Stimulated activated CD8-positive, alpha-beta memory T cell treated with anti-CD3 and anti-CD28 coated beads, Interleukin-15, amount 100 ng/mL, for 4 hours (primary cell): ENCODE results near the gene B3GLCT.
A peak's percentile ranks its signal among the peaks of the same experiment; 100 is the strongest.
"Not testable (repeated sequence)": the region's sequence is repeated elsewhere in the genome, so short reads cannot be mapped to it uniquely, and the experiment has no call there.

Experiments used
- DNase-seq, 2 donors: peaks; one replicate each; pipeline ENCODE4 v3.0.0-alpha.2; 2020; ENCODE audit warnings: low read depth in 2 of 2

The B3GLCT gene

GRCh38 chr13:31199849-31200636 lies at the start of gene B3GLCT:
Gene B3GLCT (plus strand): TSS chr13:31199975. CDS start chr13:31200085, 110 bp downstream.
- peak; percentile 55 to 68 for DNase-seq

DNA sequence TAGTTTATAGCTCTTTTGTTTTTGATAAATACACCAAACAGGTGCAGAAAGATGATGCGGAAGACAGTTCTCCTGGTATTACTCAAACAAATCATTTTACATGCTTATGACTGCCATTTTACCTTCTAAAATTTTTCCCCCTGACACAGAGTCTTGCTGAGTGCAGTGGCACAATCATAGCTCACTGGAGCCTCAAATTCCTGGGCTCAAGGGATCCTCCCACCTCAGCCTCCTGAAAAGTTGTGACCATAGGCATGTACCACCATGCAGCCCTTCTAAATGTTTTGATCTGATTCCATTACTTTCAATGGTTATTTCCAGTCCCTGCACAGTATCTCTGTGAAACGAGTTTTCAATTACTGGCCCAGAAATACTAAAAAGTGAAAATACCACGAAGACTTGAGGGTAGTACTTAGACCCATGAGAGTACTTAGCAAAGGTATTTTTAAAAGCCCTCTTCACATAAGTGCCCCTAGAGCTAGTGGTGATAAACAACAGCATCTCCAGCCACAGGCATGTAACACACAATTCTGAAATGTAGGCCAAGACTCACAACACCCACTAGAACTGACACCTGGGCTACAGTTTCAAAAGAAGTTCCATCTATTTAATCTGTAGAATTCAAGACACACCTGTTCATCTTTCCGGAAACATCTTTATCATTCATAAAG lies 49.3 kb upstream of the B3GLCT start:
- no peak for DNase-seq

DNA sequence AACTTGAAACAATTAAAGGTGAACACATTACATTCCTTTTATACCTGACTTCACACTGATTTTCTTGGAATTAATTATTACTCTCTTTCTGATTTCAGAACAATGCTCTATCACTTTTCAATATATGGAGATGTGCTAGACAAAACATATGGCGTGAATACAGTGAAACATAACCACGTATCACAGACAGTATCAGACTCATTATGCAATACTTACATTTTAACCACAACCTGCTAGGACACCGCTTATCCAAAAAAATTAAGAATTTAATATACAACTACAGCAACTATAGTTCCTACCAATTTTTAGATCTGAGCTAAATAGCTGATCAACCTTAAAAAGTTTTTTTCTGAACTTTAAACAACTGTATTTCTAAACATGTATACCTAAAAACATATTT lies 47.9 kb upstream of the B3GLCT start:
- DNase-seq: no peak

DNA sequence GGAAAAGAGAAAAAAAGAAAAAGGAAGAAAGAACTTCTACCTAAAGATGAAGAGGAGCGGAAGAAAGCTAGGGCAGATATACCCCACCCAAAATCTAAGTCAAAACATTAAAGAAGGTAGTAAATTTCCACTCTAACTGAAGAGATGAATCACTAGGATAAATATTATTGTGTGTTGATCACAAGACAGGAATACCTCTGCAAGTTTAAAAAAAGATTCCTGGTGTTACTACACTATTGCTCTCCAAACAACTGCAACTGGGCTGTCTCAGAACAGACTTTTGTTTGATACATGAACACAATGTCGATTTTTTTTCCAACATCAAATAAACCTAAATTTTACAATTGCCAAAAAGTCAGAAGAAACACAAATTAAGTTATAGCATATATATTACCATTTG lies 44.8 kb upstream of the B3GLCT start:
- no peak for DNase-seq

DNA sequence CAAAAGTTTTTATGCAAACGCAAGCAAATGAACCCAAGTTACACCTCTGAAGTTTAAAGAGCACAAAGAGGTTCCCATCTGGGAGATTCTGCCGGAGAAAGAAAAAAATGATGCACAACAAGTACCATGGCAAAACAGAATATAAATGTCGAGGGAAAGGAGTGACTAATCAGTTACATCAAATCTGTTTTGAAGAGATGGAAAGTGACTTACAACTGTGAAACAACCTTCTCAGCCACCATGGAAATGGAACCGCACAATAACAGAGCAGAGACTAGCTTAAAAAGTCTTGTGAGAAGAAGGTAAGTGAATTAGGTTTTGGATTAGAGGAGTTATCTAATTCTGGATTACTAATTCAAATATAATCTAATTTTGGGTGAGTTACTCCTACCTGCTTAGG lies 40.5 kb upstream of the B3GLCT start:
- DNase-seq: no peak

DNA sequence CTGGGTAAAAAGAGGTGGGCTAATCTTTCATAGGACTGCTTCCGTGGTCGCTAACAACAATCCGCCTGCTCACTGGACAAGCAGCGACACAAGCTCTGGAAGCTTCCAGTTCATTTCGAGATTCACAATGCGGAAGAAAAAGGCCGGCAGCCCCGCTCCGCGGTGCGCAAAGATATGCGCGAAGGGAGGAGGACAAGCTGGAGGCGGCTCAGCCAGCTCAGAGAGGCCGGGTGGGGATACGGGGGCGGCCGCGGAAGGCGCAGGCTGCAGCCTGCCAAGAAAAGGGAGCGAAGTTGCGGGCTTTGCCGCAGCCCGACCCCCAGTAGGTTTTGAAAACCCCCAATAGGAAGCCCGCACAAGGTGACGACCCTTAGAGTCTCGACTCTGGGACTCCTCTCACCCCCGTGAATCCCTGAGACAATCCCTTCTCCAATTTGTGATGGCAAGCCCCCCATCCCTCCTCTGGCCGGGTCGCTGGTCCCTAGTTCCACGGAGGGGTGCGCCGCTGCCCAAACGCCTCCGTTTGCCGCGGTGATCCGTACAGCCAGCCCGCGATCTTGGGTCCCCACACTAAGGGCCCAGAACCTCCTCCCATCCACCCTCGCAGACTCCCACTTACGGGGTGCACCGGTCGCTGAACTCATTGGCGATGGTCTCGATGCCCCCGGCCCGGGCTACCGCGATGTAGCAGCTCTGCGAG lies 38.8 kb upstream of the B3GLCT start:
- DNase-seq: peak; percentile 47 to 51

DNA sequence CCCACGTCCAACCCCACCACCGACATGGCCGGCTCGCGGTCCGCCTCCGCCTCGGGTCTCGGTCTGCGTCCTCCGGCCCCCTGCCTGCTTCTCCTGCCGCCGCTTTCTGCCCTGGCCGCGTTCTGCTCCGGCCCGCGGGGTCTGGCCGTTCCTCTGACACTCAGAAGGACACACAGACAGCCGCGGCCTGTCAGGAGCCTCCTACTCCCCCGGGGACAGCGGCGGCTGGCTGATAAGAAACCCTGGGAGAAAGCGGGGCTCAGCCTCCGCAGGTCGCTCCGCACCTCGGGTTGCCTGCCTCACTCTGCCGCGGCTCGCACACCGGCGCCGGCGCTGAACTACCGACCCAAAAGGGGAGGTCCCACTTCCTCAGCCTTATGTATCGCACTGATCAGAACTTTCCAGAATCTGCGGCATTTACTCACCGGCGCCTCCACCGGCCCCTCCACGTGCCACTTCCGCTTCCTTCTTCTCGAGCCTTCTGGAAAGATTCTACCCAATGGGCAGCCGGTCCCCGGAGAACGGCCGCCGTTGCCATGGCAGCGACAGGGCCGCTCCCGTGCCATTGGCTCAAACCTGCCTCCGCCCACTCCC lies 38.1 kb upstream of the B3GLCT start, which contains the start of gene HSPH1:
Gene HSPH1, minus strand, starts transcription at position 348 of the 594 bp plus-strand sequence. Its CDS starts 322 bp downstream, at position 26.
- peak; percentile 98 to 99 for DNase-seq

DNA sequence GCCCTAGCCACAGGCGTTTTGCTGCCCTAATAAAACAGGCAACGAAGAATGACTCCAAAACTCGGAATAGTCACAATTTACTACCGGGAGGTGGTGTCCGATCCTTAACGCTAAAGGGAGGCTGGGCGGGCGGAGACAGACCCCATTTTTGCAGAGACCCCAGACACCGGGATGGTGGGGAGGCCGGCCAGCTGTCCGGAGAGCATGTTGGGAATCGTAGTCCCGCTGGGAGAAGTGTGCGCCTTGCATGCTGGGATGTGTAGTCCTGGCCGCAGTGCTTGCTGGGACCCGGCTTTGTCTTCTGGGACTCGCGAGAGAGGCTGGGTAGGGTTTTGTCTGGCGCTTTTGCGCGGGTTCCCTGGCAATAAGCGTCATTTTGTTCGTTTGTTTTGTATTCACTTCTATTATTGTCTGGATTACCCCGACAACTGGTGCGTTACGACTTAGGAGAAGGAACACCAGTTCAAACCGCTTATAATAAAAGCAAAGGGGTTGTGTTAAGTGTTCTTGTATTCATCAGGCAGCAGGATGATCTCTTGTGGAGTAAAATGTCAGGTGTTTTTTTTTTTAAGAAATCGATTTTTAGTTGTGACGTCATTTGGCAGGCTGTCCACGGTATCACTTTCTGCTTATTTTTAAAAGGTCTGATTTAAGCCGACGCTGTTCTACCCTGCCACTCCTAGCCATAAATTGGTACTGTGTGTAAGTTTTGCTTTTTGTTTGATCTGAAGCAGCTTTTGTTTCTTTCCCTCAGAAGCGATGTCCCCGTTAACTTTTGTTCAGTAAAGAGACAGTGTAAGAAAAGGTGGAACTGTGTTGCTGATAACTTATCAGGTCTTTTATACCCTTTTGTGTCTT lies 37.4 kb upstream of the B3GLCT start:
- DNase-seq: peak; percentile 91 to 95

DNA sequence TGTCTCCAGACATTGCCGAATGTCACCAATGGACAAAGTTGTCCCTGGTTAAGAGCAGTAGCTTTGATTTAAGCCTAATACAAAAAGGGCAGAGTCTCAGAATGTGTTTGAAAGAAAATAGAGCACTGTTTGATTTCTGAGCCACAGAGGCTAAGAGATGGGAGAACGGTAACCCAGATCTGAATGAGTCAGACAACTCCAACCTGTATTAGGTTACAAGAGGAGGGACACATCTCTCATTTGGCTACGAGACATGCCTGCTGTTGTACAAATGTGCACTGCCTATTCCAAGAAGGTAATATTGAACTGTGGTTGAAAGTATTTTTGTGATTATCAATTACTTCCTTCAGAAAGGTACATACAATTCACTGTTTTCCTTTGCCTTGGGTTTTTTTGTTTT lies 33.2 kb upstream of the B3GLCT start:
- no peak for DNase-seq

DNA sequence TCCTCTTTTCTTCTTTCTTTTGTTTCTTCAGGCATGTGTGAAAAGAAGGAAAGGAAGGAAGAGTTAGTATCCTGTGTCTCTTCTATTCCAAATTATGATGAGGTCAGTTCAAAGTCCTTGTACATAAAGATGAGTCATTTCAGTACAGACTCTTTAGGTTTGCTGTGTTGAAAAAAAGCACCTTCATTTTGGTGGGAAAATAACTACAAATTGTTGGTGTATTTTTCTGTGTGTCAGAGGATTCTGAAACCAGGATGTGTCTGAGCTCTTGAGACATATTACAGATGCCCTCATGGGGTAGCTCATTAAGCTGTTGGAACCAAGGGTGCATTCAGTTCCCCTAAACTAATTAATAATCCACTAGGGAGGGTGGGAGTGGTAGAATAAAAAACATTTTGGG lies 32.3 kb upstream of the B3GLCT start:
- DNase-seq: no peak

- DNase-seq: no peak
Observed at GRCh38 chr13:31168166-31168565, 31.6 kb upstream of the B3GLCT start.

GRCh38 chr13:31168736-31169135 lies 31.0 kb upstream of the B3GLCT start:
- no peak for DNase-seq

DNA sequence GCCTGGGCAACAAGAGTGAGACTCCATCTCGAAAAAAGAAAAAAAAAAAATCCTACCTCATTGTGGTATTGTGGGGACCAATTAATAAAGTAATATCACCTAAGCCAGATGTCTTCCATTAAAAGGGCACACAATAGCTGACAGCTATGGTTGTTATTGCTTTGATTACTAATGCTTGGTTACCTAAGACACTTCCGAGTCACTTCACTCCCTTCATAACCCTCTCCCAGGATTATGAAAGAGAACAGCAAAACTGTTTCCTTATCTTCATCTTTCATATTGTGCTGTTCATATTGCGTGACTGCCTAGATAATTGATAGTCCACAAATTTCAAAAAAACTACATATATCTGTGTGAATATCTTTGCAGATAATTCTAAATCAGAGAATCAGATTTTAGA lies 27.8 kb upstream of the B3GLCT start:
- no peak for DNase-seq

DNA sequence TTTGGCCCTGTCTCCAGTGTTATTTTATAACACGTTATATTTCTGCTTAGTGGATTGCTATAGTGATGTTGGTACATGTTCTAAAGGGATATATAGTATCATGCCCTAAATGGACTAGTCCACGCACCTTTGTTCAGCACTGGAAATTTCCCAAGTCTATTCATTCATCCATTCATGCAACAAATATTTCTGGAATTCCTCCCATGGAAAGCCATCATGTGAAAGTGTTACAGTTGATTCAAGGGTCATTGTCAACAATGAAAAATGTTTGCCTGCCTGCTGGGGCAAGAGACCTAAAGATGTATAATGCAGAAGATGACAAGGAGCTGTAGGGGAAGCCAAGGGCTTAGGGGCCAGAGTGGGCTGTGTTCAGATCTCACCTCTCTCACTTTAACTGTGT lies 27.2 kb upstream of the B3GLCT start:
- no peak for DNase-seq

GRCh38 chr13:31174018-31174417 lies 25.8 kb upstream of the B3GLCT start:
- no peak for DNase-seq

DNA sequence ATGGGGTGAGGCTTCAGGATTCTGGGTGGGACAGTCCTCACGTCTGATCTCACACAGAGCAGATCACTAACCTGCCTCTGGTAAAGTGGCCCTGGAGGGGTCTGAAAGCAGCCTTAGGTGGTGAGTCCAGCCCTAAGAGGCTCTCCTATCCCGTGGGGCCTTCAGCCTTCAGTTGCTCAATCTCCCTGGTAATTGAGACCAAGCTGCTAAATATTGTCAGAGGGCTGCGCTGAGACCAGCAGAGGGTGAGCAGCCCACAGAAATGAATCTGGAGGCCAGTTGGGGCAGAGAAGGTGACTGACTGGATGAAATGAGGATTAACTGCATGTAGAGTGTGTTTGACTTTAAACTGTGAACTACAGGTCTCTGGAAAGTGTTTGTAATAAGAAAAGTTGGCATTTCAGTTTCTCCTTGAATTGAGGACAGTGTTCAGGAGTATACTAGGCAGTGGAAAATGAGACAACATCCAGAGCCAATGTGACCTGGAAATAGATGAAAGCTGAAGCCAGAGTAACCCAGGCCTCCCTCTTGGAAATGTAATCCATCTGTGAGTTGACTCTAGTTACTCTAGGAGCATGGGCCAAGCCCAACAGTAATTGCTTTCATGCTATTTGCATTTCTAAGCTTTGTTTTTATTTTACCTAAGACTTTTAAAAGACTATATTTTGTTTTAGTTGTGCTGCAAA lies 23.8 kb upstream of the B3GLCT start:
- no peak for DNase-seq

- DNase-seq: not testable (repeated sequence)
Observed at GRCh38 chr13:31177813-31178495, 21.8 kb upstream of the B3GLCT start.

- DNase-seq: no peak
Observed at GRCh38 chr13:31179241-31179640, 20.5 kb upstream of the B3GLCT start.

DNA sequence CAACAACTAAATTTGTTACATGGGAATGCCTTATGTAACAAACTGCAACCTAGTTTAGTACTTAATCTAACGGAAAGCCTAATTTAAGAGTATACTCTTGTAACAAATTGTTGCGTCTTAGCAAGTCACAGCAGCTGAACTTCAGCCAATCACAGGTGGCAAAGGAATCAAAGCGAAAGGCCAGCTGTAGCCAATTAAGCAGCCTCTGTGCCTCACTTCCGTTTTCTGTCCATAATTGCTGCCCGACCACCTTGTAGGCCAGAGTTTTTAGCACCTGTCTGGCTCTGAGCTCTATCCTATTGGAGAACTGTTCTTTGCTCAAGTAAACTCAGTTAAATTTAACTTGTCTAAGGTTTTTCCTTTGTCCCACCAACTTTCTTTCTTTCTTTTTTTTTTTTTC lies 20.0 kb upstream of the B3GLCT start:
- no peak for DNase-seq

- no peak for DNase-seq
Observed at GRCh38 chr13:31182987-31183386, 16.8 kb upstream of the B3GLCT start.
